HepG2 (cell line): ENCODE data around the gene FAM83C. TPM values are rescaled to one million over a fixed set of nuclear protein-coding genes. Genes with fewer than 3 reads are reported as not detected.

Source experiments
- ATAC-seq: fragments of 200-7000 bp; cut with Tn5 transposase; 3 replicates; pipeline ENCODE4 v1.9.1; 2020; ENCODE audit warnings: mild to moderate bottlenecking, moderate library complexity
- BruUV-seq: library from RNA; stranded (reverse); fragments of 400-500 nt; replicated peaks from 2 replicates; lab custom pipeline; 2021; lab: Mats Ljungman, UMichigan
- CTCF ChIA-PET: fragments of 300-600 bp; formaldehyde crosslinking; extraction: SDS; loops from one replicate; lab custom pipeline; 2021; ENCODE audit warnings: low total read pairs, inconsistent platforms, low intra/inter-chr PET ratio; lab: Yijun Ruan, JAX
- POLR2A ChIA-PET: fragments of 350-600 bp; sonication (Branson Sonifier 250); formaldehyde crosslinking; loops from one replicate; lab custom pipeline; 2020; ENCODE audit warnings: antibody characterized with exemption, inconsistent platforms; lab: Yijun Ruan, JAX
- DNase-seq: peaks from one replicate; pipeline ENCODE4 v3.0.0-alpha.2; 2015; ENCODE audit warnings: low spot score
- FAIRE-seq: peaks from 3 replicates; lab custom pipeline; 2011; peaks lifted over from hg19 to GRCh38; lab: Jason Lieb, UNC
- H2AFZ ChIP-seq: one replicate; pipeline ENCODE4 v1.6.1; 2011; ENCODE audit warnings: low read length, inconsistent platforms
- H3K27ac ChIP-seq: fragments of 300-600 bp; 3 replicates; pipeline ENCODE4 v1.8.0; 2011; ENCODE audit warnings: mixed run types, mild to moderate bottlenecking, mixed read lengths, low read length, inconsistent platforms; ENCODE audit not compliant: insufficient read depth; ENCODE audit errors: extremely low read length
- H3K27me3 ChIP-seq, 2 experiments: fragments of 200-600 bp in 1 of 2; 2 replicates in 1 of 2; 3 replicates in 1 of 2; pipeline versions ENCODE4 v1.6.0 to v1.8.0; 2011; ENCODE audit warnings: low read length in 2 of 2, mild to moderate bottlenecking in 2 of 2, moderate library complexity in 2 of 2, inconsistent platforms in 1 of 2; ENCODE audit not compliant: insufficient read depth in 2 of 2, control insufficient read depth in 1 of 2
- H3K36me3 ChIP-seq, 2 experiments: fragments of 200-600 bp in 1 of 2; replicated peaks in 1 of 2; 2 replicates in 1 of 2; 3 replicates in 1 of 2; pipeline versions ENCODE4 v1.5.1 to v1.8.0; 2011; ENCODE audit warnings: low read length in 2 of 2, inconsistent platforms in 1 of 2; ENCODE audit not compliant: insufficient read depth in 2 of 2, control insufficient read depth in 1 of 2
- H3K4me1 ChIP-seq: 2 replicates; pipeline ENCODE4 v1.5.1; 2012; ENCODE audit warnings: low read length, inconsistent platforms; ENCODE audit not compliant: insufficient read depth
- H3K4me2 ChIP-seq: 2 replicates; pipeline ENCODE4 v1.6.0; 2011; ENCODE audit warnings: low read depth, low read length, inconsistent platforms
- H3K4me3 ChIP-seq, 3 experiments: fragments of 200-600 bp in 1 of 3; sonication (generic), shearing (Covaris generic) in 1 of 3; replicated peaks in 1 of 3; 2 replicates each; pipeline ENCODE4 v1.5.1; 2011 to 2016; ENCODE audit warnings: low read length in 3 of 3, inconsistent platforms in 2 of 3, low read depth in 2 of 3, mild to moderate bottlenecking in 2 of 3, control low read depth in 1 of 3, mixed read lengths in 1 of 3; ENCODE audit not compliant: insufficient read depth in 1 of 3
- H3K79me2 ChIP-seq: one replicate; pipeline ENCODE4 v1.6.1; 2011; ENCODE audit warnings: low read length, inconsistent platforms; ENCODE audit not compliant: insufficient read depth
- H3K9ac ChIP-seq: 2 replicates; pipeline ENCODE4 v1.6.0; 2011; ENCODE audit warnings: mild to moderate bottlenecking, low read depth, low read length, inconsistent platforms; ENCODE audit not compliant: insufficient read depth
- H3K9me3 ChIP-seq: 2 replicates; pipeline ENCODE4 v1.5.1; 2012; ENCODE audit warnings: mild to moderate bottlenecking, low read length
- H4K20me1 ChIP-seq: 2 replicates; pipeline ENCODE4 v1.6.0; 2011; ENCODE audit warnings: inconsistent platforms, mild to moderate bottlenecking, low read length, moderate library complexity; ENCODE audit not compliant: insufficient read depth
- ADNP ChIP-seq: sonication (generic); formaldehyde crosslinking; IDR thresholded peaks from 2 replicates; pipeline ENCODE4 v1.4.0; 2020; ENCODE audit warnings: missing genetic modification reagents
- FOXM1 ChIP-seq: sonication (generic); formaldehyde crosslinking; IDR thresholded peaks from 2 replicates; pipeline ENCODE4 v1.5.0; 2020; ENCODE audit warnings: missing genetic modification reagents
- MXD1 ChIP-seq: sonication (generic); formaldehyde crosslinking; IDR thresholded peaks from 2 replicates; pipeline ENCODE4 v1.4.0; 2020; ENCODE audit warnings: mild to moderate bottlenecking, missing genetic modification reagents
- RNF2 ChIP-seq: fragments of 450-650 bp; conservative IDR thresholded peaks from 2 replicates; pipeline ENCODE4 v1.6.1; 2016; ENCODE audit warnings: low read depth
- ZFP41 ChIP-seq: sonication (generic); formaldehyde crosslinking; IDR thresholded peaks from 2 replicates; pipeline ENCODE4 v1.4.0; 2020; ENCODE audit warnings: mild to moderate bottlenecking, missing genetic modification reagents, borderline replicate concordance
- ZIK1 ChIP-seq: sonication (generic); formaldehyde crosslinking; IDR thresholded peaks from 2 replicates; pipeline ENCODE4 v1.5.0; 2020; ENCODE audit warnings: mild to moderate bottlenecking, low read depth, missing genetic modification reagents, borderline replicate concordance
- ZNF281 ChIP-seq: sonication (generic); formaldehyde crosslinking; IDR thresholded peaks from 2 replicates; pipeline ENCODE4 v1.4.0; 2020; ENCODE audit warnings: missing genetic modification reagents, borderline replicate concordance
- ZNF407 ChIP-seq: sonication (generic); formaldehyde crosslinking; IDR thresholded peaks from one replicate; pipeline ENCODE4 v1.5.1; 2020; ENCODE audit warnings: mild to moderate bottlenecking, missing genetic modification reagents; ENCODE audit errors: not compliant biosample characterization
- ZNF550 ChIP-seq: sonication (generic); formaldehyde crosslinking; IDR thresholded peaks from 2 replicates; pipeline ENCODE4 v1.4.0; 2020; ENCODE audit warnings: mild to moderate bottlenecking, missing genetic modification reagents, borderline replicate concordance
- ZNF790 ChIP-seq: sonication (generic); formaldehyde crosslinking; IDR thresholded peaks from 2 replicates; pipeline ENCODE4 v1.8.0; 2022; ENCODE audit warnings: missing genetic modification reagents, mild to moderate bottlenecking, borderline replicate concordance
- WGBS: methylation state at CpG from one replicate; pipeline ENCODE4 v1.1.6; 2017; ENCODE audit warnings: low lambda C conversion rate; 5-methylcytosine and 5-hydroxymethylcytosine counted together
- in situ Hi-C: cut with HindIII; loops from 2 replicates; pipeline ENCODE4 v1.10.0; 2017; ENCODE audit warnings: low pct_unique_long_range_greater_than_20kb; ENCODE audit not compliant: extremely low pct_ligation_motif_present
- intact Hi-C: fragments of 100-400 bp; cut with micrococcal nuclease; formaldehyde crosslinking; loops from one replicate; pipeline ENCODE4 v1.10.0; 2022; ENCODE audit not compliant: unreplicated experiment
- polyA plus RNA-seq, 8 experiments: library from polyadenylated mRNA; depleted of rRNA in 3 of 8; stranded (reverse) in 7 of 8; unstranded in 1 of 8; fragments of >200 nt; fragmentation: Illumina TruSeq in 4 of 8; extraction: Trizol in 4 of 8; gene quantifications; 2 replicates each; pipeline versions ENCODE4 v1.2.1 to v1.2.3, GENCODE V29; 2011 to 2016; ENCODE audit warnings: low read depth in 4 of 8, missing spikeins in 1 of 8, mixed read lengths in 1 of 8; ENCODE audit not compliant: insufficient read depth in 1 of 8
- total RNA-seq, 5 experiments: library from RNA; depleted of rRNA; stranded (reverse); fragments of >200 nt; fragmentation: Illumina TruSeq; extraction: Trizol; gene quantifications; 2 replicates each; pipeline ENCODE4 v1.2.3, GENCODE V29; 2016; ENCODE audit warnings: low read depth in 1 of 5

FAM83C gene
- total and polyA plus RNA-seq, 2 of the 13 experiments (the other 11 are each of a cell fraction or from before 2014, with no cell fraction given) = 0.04 TPM; not detected in 1

GRCh38 chr20:35302421-35303335, 10.5 kb upstream of the FAM83C start:
- 93% methylated on average over 6 of the region's 6 CpGs for WGBS
- ATAC-seq = no peak
- Histone ChIP-seq H3K4me2 (no peak overlapping the region), H3K4me1 (peaks cover 43% of the 10 kb centered on the region), H3K36me3 (peaks cover 12 to 25% of the 10 kb centered on the region in 2 experiments; a peak in 4 of 5 replicates), H3K9me3 (no peaks in the 10 kb centered on the region), H3K27me3 (no peaks in the 10 kb centered on the region; a peak in 1 of 5 replicates), H4K20me1 (no peaks in the 10 kb centered on the region), H3K9ac (no peak overlapping the region), H2AFZ (no peak overlapping the region), H3K4me3 (no peak overlapping the region), H3K79me2 (no peaks in the 10 kb centered on the region), H3K27ac (no peak overlapping the region)
- intact Hi-C loops = loop anchor here (1.0 kb wide), 1 partner anchor 145 kb away; no protein-coding TSS in a partner anchor
- in situ Hi-C loops = loop anchor here (5.0 kb wide), 1 partner anchor 145 kb away; no protein-coding TSS in a partner anchor
- no peak for FAIRE-seq
- ChIA-PET POLR2A (interaction anchor here (0.8 to 6.1 kb wide), 8 partner anchors 12 to 153 kb away, joined by 3 to 49 read pairs (median 6); partner anchors contain the start of genes CEP250 and EIF6), CTCF (interaction anchor here (1.7 to 6.9 kb wide), 3 partner anchors 27 to 145 kb away, joined by 24 to 204 read pairs (median 29); partner anchors contain the start of gene GDF5)
- no TSS peak for BruUV-seq
- no peak for DNase-seq
- TF ChIP-seq ZNF281 (CRISPR knock-in tag) = no peak
- TF ChIP-seq ZNF550 (CRISPR knock-in tag) = no peak
- no peak for TF ChIP-seq MXD1
- no peak for TF ChIP-seq RNF2
- no peak for TF ChIP-seq ZIK1 (CRISPR knock-in tag)
- no peak for TF ChIP-seq ZFP41 (CRISPR knock-in tag)
- TF ChIP-seq ZNF407 = no peak
- TF ChIP-seq ADNP (CRISPR knock-in tag) = no peak
- no peak for TF ChIP-seq ZNF790 (CRISPR knock-in tag)
- TF ChIP-seq FOXM1 = no peak
